Measurements from ENCODE around the gene DSCAM. TPM values are rescaled to one million over a fixed set of nuclear protein-coding genes. Genes with fewer than 3 reads are reported as not detected.

The DSCAM gene
- total RNA-seq, 3 donors from 2014 or later (not counting 1 experiment from before 2014, with no cell fraction given) = not detected

- H3K36me3 Mint-ChIP-seq = no peaks in the 10 kb centered on the region
- H3K27me3 Mint-ChIP-seq (ENCODE audit: low read depth in 2 of 2) = no peaks in the 10 kb centered on the region
- no peak for TF ChIP-seq CTCF (IDR thresholded peaks at IDR 0.05)
- H3K4me3 ChIP-seq (ENCODE audit: low read length) = no peak overlapping the region
- 93% methylated on average over 27 of the region's 27 CpGs for WGBS (ENCODE audit: insufficient coverage)
- H3K4me3 Mint-ChIP-seq = no peak overlapping the region
- H3K9me3 Mint-ChIP-seq = peaks cover 7% of the 10 kb centered on the region in 2 donors
- H3K4me1 Mint-ChIP-seq = no peaks in the 10 kb centered on the region
- no peaks in the 10 kb centered on the region for H3K4me1 ChIP-seq (ENCODE audit: control insufficient read depth, insufficient read depth, low read length)
- DNase-seq = no peak
- H3K9me3 ChIP-seq (ENCODE audit: control insufficient read depth, insufficient read depth, low read length) = no peaks in the 10 kb centered on the region
- H3K27ac ChIP-seq (ENCODE audit: low read length) = no peak overlapping the region
- no peaks in the 10 kb centered on the region for H3K27me3 ChIP-seq (ENCODE audit: control insufficient read depth, insufficient read depth, low read length)
- no peak for ATAC-seq
- intact Hi-C loops (cut with micrococcal nuclease) = no loop called here
- H3K36me3 ChIP-seq (ENCODE audit: control insufficient read depth, insufficient read depth, low read length) = no peaks in the 10 kb centered on the region
- no peak overlapping the region for H3K27ac Mint-ChIP-seq
Observed at GRCh38 chr21:40577285-40578043, 269.5 kb downstream of the DSCAM start.

GRCh38 chr21:40575976-40576375 lies 271.0 kb downstream of the DSCAM start:
- H3K4me3 Mint-ChIP-seq = no peak overlapping the region
- Histone ChIP-seq H3K27me3 (ENCODE audit: control insufficient read depth, insufficient read depth, low read length) (no peaks in the 10 kb centered on the region), H3K36me3 (ENCODE audit: control insufficient read depth, insufficient read depth, low read length) (no peaks in the 10 kb centered on the region), H3K4me1 (ENCODE audit: control insufficient read depth, insufficient read depth, low read length) (no peaks in the 10 kb centered on the region), H3K27ac (ENCODE audit: low read length) (no peak overlapping the region), H3K4me3 (ENCODE audit: low read length) (no peak overlapping the region), H3K9me3 (ENCODE audit: control insufficient read depth, insufficient read depth, low read length) (no peaks in the 10 kb centered on the region)
- peaks cover 7% of the 10 kb centered on the region in 2 donors for H3K9me3 Mint-ChIP-seq
- no peak for TF ChIP-seq CTCF (IDR thresholded peaks at IDR 0.05)
- no peaks in the 10 kb centered on the region for H3K36me3 Mint-ChIP-seq
- no peak for DNase-seq
- no peak for ATAC-seq
- intact Hi-C loops (cut with micrococcal nuclease) = no loop called here
- no peak overlapping the region for H3K27ac Mint-ChIP-seq
- no peaks in the 10 kb centered on the region for H3K4me1 Mint-ChIP-seq
- no peaks in the 10 kb centered on the region for H3K27me3 Mint-ChIP-seq (ENCODE audit: low read depth in 2 of 2)

GRCh38 chr21:40569357-40569756 lies 277.6 kb downstream of the DSCAM start:
- Mint-ChIP-seq H3K27me3 (ENCODE audit: low read depth in 2 of 2) (no peaks in the 10 kb centered on the region), H3K4me1 (no peaks in the 10 kb centered on the region), H3K9me3 (peaks cover 7% of the 10 kb centered on the region in 2 donors), H3K36me3 (no peaks in the 10 kb centered on the region), H3K4me3 (no peak overlapping the region), H3K27ac (no peak overlapping the region)
- Histone ChIP-seq H3K4me3 (ENCODE audit: low read length) (no peak overlapping the region), H3K4me1 (ENCODE audit: control insufficient read depth, insufficient read depth, low read length) (no peaks in the 10 kb centered on the region), H3K27ac (ENCODE audit: low read length) (no peak overlapping the region), H3K36me3 (ENCODE audit: control insufficient read depth, insufficient read depth, low read length) (no peaks in the 10 kb centered on the region), H3K9me3 (ENCODE audit: control insufficient read depth, insufficient read depth, low read length) (no peaks in the 10 kb centered on the region), H3K27me3 (ENCODE audit: control insufficient read depth, insufficient read depth, low read length) (no peaks in the 10 kb centered on the region)
- no peak for TF ChIP-seq CTCF (IDR thresholded peaks at IDR 0.05)
- intact Hi-C loops (cut with micrococcal nuclease) = no loop called here
- DNase-seq (no peak), ATAC-seq (no peak)
- WGBS (ENCODE audit: insufficient coverage) = 86% methylated on average over 7 of the region's 7 CpGs

GRCh38 chr21:40568807-40569206 lies 278.2 kb downstream of the DSCAM start:
- TF ChIP-seq CTCF (IDR thresholded peaks at IDR 0.05) = no peak
- Histone ChIP-seq H3K27me3 (ENCODE audit: control insufficient read depth, insufficient read depth, low read length) (no peaks in the 10 kb centered on the region), H3K4me3 (ENCODE audit: low read length) (no peak overlapping the region), H3K27ac (ENCODE audit: low read length) (no peak overlapping the region), H3K9me3 (ENCODE audit: control insufficient read depth, insufficient read depth, low read length) (no peaks in the 10 kb centered on the region), H3K4me1 (ENCODE audit: control insufficient read depth, insufficient read depth, low read length) (no peaks in the 10 kb centered on the region), H3K36me3 (ENCODE audit: control insufficient read depth, insufficient read depth, low read length) (no peaks in the 10 kb centered on the region)
- Mint-ChIP-seq H3K27ac (no peak overlapping the region), H3K27me3 (ENCODE audit: low read depth in 2 of 2) (no peaks in the 10 kb centered on the region), H3K4me1 (no peaks in the 10 kb centered on the region), H3K9me3 (peaks cover 7% of the 10 kb centered on the region in 2 donors), H3K4me3 (no peak overlapping the region), H3K36me3 (no peaks in the 10 kb centered on the region)
- DNase-seq = no peak
- intact Hi-C loops (cut with micrococcal nuclease) = no loop called here
- 0% methylated on average over 1 of the region's 1 CpG for WGBS (ENCODE audit: insufficient coverage)
- ATAC-seq = no peak

Measured in natural killer cell (primary cell).